Tibial nerve (tissue), 4 donors: Measurements from ENCODE around the gene GAB3.

Source experiments
- CTCF ChIP-seq, 5 experiments: fragments of 200-600 bp in 3 of 5; fragments of 450-650 bp in 2 of 5; sonication (generic) in 3 of 5; IDR thresholded peaks; one replicate each; pipeline ENCODE4 v1.5.1; 2016 to 2019; ENCODE audit warnings: antibody characterized with exemption in 5 of 5, mild to moderate bottlenecking in 3 of 5, moderate library complexity in 2 of 5
- EP300 ChIP-seq, 2 donors: sonication (generic); formaldehyde crosslinking; IDR thresholded peaks; one replicate each; pipeline ENCODE4 v1.6.1; 2017; ENCODE audit warnings: antibody characterized with exemption in 2 of 2, mild to moderate bottlenecking in 1 of 2
- POLR2A ChIP-seq, 2 donors: fragments of 450-650 bp; IDR thresholded peaks; one replicate each; pipeline ENCODE4 v1.6.1; 2017; ENCODE audit warnings: antibody characterized with exemption in 2 of 2, mild to moderate bottlenecking in 2 of 2, moderate library complexity in 2 of 2

- no peak for TF ChIP-seq CTCF (IDR thresholded peaks at IDR 0.05)
- TF ChIP-seq EP300 (IDR thresholded peaks at IDR 0.05): no peak
- TF ChIP-seq POLR2A (IDR thresholded peaks at IDR 0.05): no peak
These were observed 54.2 kb downstream of the GAB3 start for GRCh38 chrX:154696676-154697045.
